K562 (cell line): ENCODE data around the gene LMF2. TPM values are rescaled to one million over a fixed set of nuclear protein-coding genes. Genes with fewer than 3 reads are reported as not detected.
A peak's percentile ranks its signal among the peaks of the same experiment; 100 is the strongest.

Source experiments
- AFF1 ChIP-seq, 2 experiments: fragments of 450-650 bp; IDR thresholded peaks; 2 replicates each; pipeline ENCODE4 v1.6.1; 2018; ENCODE audit warnings: mild to moderate bottlenecking in 2 of 2, low read depth in 1 of 2; ENCODE audit not compliant: partially characterized antibody in 2 of 2
- BHLHE40 ChIP-seq: IDR thresholded peaks from 2 replicates; pipeline ENCODE4 v1.6.1; 2011; ENCODE audit warnings: low read length, improper control_type of control experiment
- C11orf30 ChIP-seq: fragments of 450-650 bp; IDR thresholded peaks from 2 replicates; pipeline ENCODE4 v1.6.1; 2016; ENCODE audit warnings: low read depth, mild to moderate bottlenecking
- CBFA2T2 ChIP-seq: fragments of 450-650 bp; conservative IDR thresholded peaks from 2 replicates; pipeline ENCODE4 v1.6.1; 2017; ENCODE audit warnings: mild to moderate bottlenecking
- CEBPG ChIP-seq, 3 experiments: fragments of 200-800 bp in 1 of 3; sonication (Bioruptor generic) in 1 of 3; sonication (generic) in 1 of 3; formaldehyde crosslinking in 1 of 3; IDR thresholded peaks in 2 of 3; conservative IDR thresholded peaks in 1 of 3; 2 replicates each; pipeline versions ENCODE4 v1.6.1 to v1.8.0; 2016 to 2022; ENCODE audit warnings: missing compliant biosample characterization in 2 of 3, missing genetic modification characterization in 2 of 3, mild to moderate bottlenecking in 1 of 3, missing genetic modification reagents in 1 of 3
- CXXC5 ChIP-seq: fragments of 250-450 bp; sonication (Bioruptor Pico); IDR thresholded peaks from 2 replicates; pipeline ENCODE4 v1.8.0; 2022; ENCODE audit warnings: inconsistent platforms, mild to moderate bottlenecking, moderate library complexity
- EP400 ChIP-seq: fragments of 450-650 bp; IDR thresholded peaks from 2 replicates; pipeline ENCODE4 v1.6.1; 2017; ENCODE audit warnings: antibody characterized with exemption, mild to moderate bottlenecking, moderate library complexity
- GTF2E2 ChIP-seq: fragments of 200-800 bp; sonication (Bioruptor generic); IDR thresholded peaks from 2 replicates; pipeline ENCODE4 v1.6.1; 2016; ENCODE audit warnings: missing genetic modification characterization, missing compliant biosample characterization
- HMBOX1 ChIP-seq: sonication (generic); IDR thresholded peaks from 2 replicates; pipeline ENCODE4 v1.6.1; 2016
- L3MBTL2 ChIP-seq: fragments of 450-650 bp; IDR thresholded peaks from 2 replicates; pipeline ENCODE4 v1.6.1; 2016; ENCODE audit warnings: mild to moderate bottlenecking, moderate library complexity
- MAFK ChIP-seq: IDR thresholded peaks from 2 replicates; pipeline ENCODE4 v1.6.1; 2011; ENCODE audit warnings: low read length, improper control_type of control experiment
- MECOM ChIP-seq: fragments of 250-450 bp; sonication (Bioruptor Pico); IDR thresholded peaks from 2 replicates; pipeline ENCODE4 v1.8.0; 2022; ENCODE audit warnings: inconsistent platforms
- RAD51 ChIP-seq: fragments of 450-650 bp; IDR thresholded peaks from 2 replicates; pipeline ENCODE4 v1.7.1; 2016; ENCODE audit warnings: low read depth, mild to moderate bottlenecking, borderline replicate concordance
- SRF ChIP-seq, 2 experiments: fragments of 250-450, 450-650 bp in 1 of 2; sonication (Bioruptor Pico) in 1 of 2; sonication (generic) in 1 of 2; formaldehyde crosslinking; IDR thresholded peaks; 2 replicates each; pipeline versions ENCODE4 v1.5.0 to v1.5.1; 2020 to 2022; ENCODE audit warnings: mild to moderate bottlenecking in 1 of 2, missing genetic modification reagents in 1 of 2
- TFE3 ChIP-seq: fragments of 450-650 bp; formaldehyde crosslinking; IDR thresholded peaks from 2 replicates; pipeline ENCODE4 v1.4.0; 2020; ENCODE audit warnings: mild to moderate bottlenecking, mixed read lengths
- VEZF1 ChIP-seq: fragments of 200-800 bp; sonication (Bioruptor generic); IDR thresholded peaks from 2 replicates; pipeline ENCODE4 v1.6.1; 2017; ENCODE audit warnings: missing genetic modification characterization, missing compliant biosample characterization
- polyA plus RNA-seq, 8 experiments: library from polyadenylated mRNA; depleted of rRNA in 4 of 8; stranded (reverse) in 5 of 8; unstranded in 3 of 8; fragments of >200 nt; fragmentation: Nextera tagmentation in 2 of 8; fragmentation: Illumina TruSeq in 1 of 8; extraction: Ambion mirVana in 2 of 8; extraction: Trizol in 1 of 8; gene quantifications; 2 replicates each; pipeline versions ENCODE4 v1.2.1 to v1.2.3, GENCODE V29; 2011 to 2014; ENCODE audit warnings: inconsistent platforms in 1 of 8, missing spikeins in 1 of 8
- total RNA-seq, 7 experiments: library from RNA; depleted of rRNA in 6 of 7; stranded (reverse); fragments of >200 nt in 6 of 7; fragmentation: Illumina TruSeq in 2 of 7; extraction: Trizol in 2 of 7; gene quantifications; 2 replicates each; pipeline versions ENCODE4 v1.2.1 to v1.2.3, GENCODE V29; 2011 to 2021; ENCODE audit warnings: low replicate concordance in 1 of 7
- TF ChIP-seq, protein P1 (sequence below): fragments of 450-650 bp; IDR thresholded peaks from 2 replicates; pipeline ENCODE4 v1.6.1; 2016

Gene LMF2
- total and polyA plus RNA-seq, 9 of the 15 experiments (the other 6 are each of a cell fraction or from before 2014, with no cell fraction given) = 0.08 to 37.1 (median 7.6) TPM

GRCh38 chr22:50533856-50534711 lies 26.6 kb upstream of the LMF2 start (continued):
- 0 out of 2 replicates have a peak, but pooled peaks have one; percentile 48 for TF ChIP-seq GTF2E2 (tag)
- TF ChIP-seq CEBPG (CRISPR knock-in tag; IDR thresholded peaks at IDR 0.05) = peak; percentile 79
- peak; percentile 44 to 80; a peak in 3 of 4 replicates for TF ChIP-seq CEBPG (tag; conservative IDR thresholded peaks at IDR 0.05 in 1 of 2, IDR thresholded peaks at IDR 0.05 in 1 of 2)
- TF ChIP-seq VEZF1 (CRISPR knock-in tag) = peak; percentile 61
- peak; percentile 54; the same call in 1 of the 2 replicates for TF ChIP-seq HMBOX1
- TF ChIP-seq, protein P1, sequence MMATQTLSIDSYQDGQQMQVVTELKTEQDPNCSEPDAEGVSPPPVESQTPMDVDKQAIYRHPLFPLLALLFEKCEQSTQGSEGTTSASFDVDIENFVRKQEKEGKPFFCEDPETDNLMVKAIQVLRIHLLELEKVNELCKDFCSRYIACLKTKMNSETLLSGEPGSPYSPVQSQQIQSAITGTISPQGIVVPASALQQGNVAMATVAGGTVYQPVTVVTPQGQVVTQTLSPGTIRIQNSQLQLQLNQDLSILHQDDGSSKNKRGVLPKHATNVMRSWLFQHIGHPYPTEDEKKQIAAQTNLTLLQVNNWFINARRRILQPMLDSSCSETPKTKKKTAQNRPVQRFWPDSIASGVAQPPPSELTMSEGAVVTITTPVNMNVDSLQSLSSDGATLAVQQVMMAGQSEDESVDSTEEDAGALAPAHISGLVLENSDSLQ = peak; percentile 96
- peak; percentile 80 for TF ChIP-seq BHLHE40
- TF ChIP-seq MECOM (CRISPR knock-in tag) = peak; percentile 75
- peak in 1 of 2 experiments; percentile 98; a peak in 3 of 4 replicates for TF ChIP-seq SRF (CRISPR knock-in tag; IDR thresholded peaks at IDR 0.05)
- TF ChIP-seq TFE3 (CRISPR knock-in tag) = peak; percentile 98
- TF ChIP-seq AFF1 (IDR thresholded peaks at IDR 0.05; ENCODE audit: low read depth in 1 of 2, partially characterized antibody in 2 of 2) = peak in 1 of 2 experiments; percentile 38
- peak; percentile 34 for TF ChIP-seq CXXC5 (CRISPR knock-in tag)
- TF ChIP-seq L3MBTL2 = peak; percentile 61
- TF ChIP-seq MAFK = peak; percentile 45
- TF ChIP-seq C11orf30 = peak; percentile 59
- peak; percentile 98 for TF ChIP-seq RAD51
- peak; percentile 82 for TF ChIP-seq CBFA2T2
- 0 out of 2 replicates have a peak, but pooled peaks have one; percentile 18 for TF ChIP-seq EP400
